H1 (cell line): ENCODE measurements around the gene TTL. TPM values are rescaled to one million over a fixed set of nuclear protein-coding genes. Genes with fewer than 3 reads are reported as not detected.

Experiments used
- CTCF ChIA-PET: fragments of 300-600 bp; sonication (Branson Sonifier 250); formaldehyde crosslinking; loops from one replicate; lab custom pipeline; 2021; ENCODE audit not compliant: partially characterized antibody; lab: Charles Lee
- POLR2A ChIA-PET: fragments of 300-600 bp; sonication (Branson Sonifier 250); formaldehyde crosslinking; loops from one replicate; lab custom pipeline; 2021; ENCODE audit warnings: inconsistent platforms; ENCODE audit not compliant: partially characterized antibody; lab: Charles Lee
- DNase-seq, 2 experiments: peaks; one replicate each; pipeline versions ENCODE4 v3.0.0 to v3.0.0-alpha.2; 2010 to 2022; ENCODE audit warnings: low spot score in 2 of 2, low read depth in 1 of 2, mixed read lengths in 1 of 2
- FAIRE-seq: peaks from 2 replicates; lab custom pipeline; 2011; peaks lifted over from hg19 to GRCh38; lab: Jason Lieb, UNC
- H2AFZ ChIP-seq: 2 replicates; pipeline ENCODE4 v1.8.1; 2012; ENCODE audit warnings: low read length, inconsistent platforms
- H2AK5ac ChIP-seq: 2 replicates; pipeline ENCODE4 v1.6.1; 2013; ENCODE audit warnings: low read depth, low read length
- H2BK120ac ChIP-seq: replicated peaks from 2 replicates; pipeline ENCODE3; 2013; ENCODE audit warnings: low read depth, low read length, inconsistent platforms
- H2BK12ac ChIP-seq: 2 replicates; pipeline ENCODE4 v1.6.1; 2013; ENCODE audit warnings: low read depth, low read length
- H2BK15ac ChIP-seq: 2 replicates; pipeline ENCODE4 v1.6.1; 2013; ENCODE audit warnings: low read length
- H2BK20ac ChIP-seq: 2 replicates; pipeline ENCODE4 v1.6.1; 2013; ENCODE audit warnings: low read length
- H2BK5ac ChIP-seq: 2 replicates; pipeline ENCODE4 v1.6.1; 2013; ENCODE audit warnings: low read depth, low read length
- H3K14ac ChIP-seq: 2 replicates; pipeline ENCODE4 v1.6.1; 2013; ENCODE audit warnings: inconsistent platforms; ENCODE audit not compliant: insufficient read length
- H3K18ac ChIP-seq: 2 replicates; pipeline ENCODE4 v1.6.1; 2013; ENCODE audit warnings: low read length; ENCODE audit errors: extremely low read depth
- H3K23ac ChIP-seq: 2 replicates; pipeline ENCODE4 v1.6.1; 2013; ENCODE audit warnings: inconsistent platforms; ENCODE audit not compliant: insufficient read length
- H3K23me2 ChIP-seq: 2 replicates; pipeline ENCODE4 v1.6.1; 2013; ENCODE audit warnings: low read depth, low read length
- H3K27ac ChIP-seq: 2 replicates; pipeline ENCODE4 v1.6.1; 2011; ENCODE audit warnings: low read depth, low read length, inconsistent platforms
- H3K27me3 ChIP-seq, 4 experiments: replicated peaks in 1 of 4; 1 replicate in 1 of 4; 2 replicates in 3 of 4; pipeline versions ENCODE4 v1.6.1 to v1.8.1; 2011 to 2013; ENCODE audit warnings: low read length in 3 of 4, mild to moderate bottlenecking in 3 of 4, inconsistent platforms in 2 of 4, mixed read lengths in 2 of 4, moderate library complexity in 1 of 4; ENCODE audit not compliant: control insufficient read depth in 3 of 4, insufficient read depth in 3 of 4; ENCODE audit errors: extremely low read depth in 1 of 4
- H3K36me3 ChIP-seq, 4 experiments: 2 replicates each; pipeline versions ENCODE4 v1.6.1 to v1.8.1; 2011 to 2013; ENCODE audit warnings: mild to moderate bottlenecking in 4 of 4, low read length in 3 of 4, moderate library complexity in 2 of 4, control low read depth in 1 of 4, inconsistent platforms in 1 of 4; ENCODE audit not compliant: insufficient read depth in 4 of 4, control insufficient read depth in 2 of 4
- H3K4ac ChIP-seq: replicated peaks from 2 replicates; pipeline ENCODE3; 2013; ENCODE audit warnings: low read length, low read depth, mixed read lengths, inconsistent platforms; ENCODE audit not compliant: insufficient read length
- H3K4me1 ChIP-seq, 4 experiments: replicated peaks in 1 of 4; 1 replicate in 1 of 4; 2 replicates in 3 of 4; pipeline versions ENCODE4 v1.6.1 to v1.8.1; 2011 to 2013; ENCODE audit warnings: low read length in 3 of 4, inconsistent platforms in 2 of 4, mixed read lengths in 1 of 4; ENCODE audit not compliant: insufficient read depth in 4 of 4, control insufficient read depth in 3 of 4
- H3K4me2 ChIP-seq, 2 experiments: 2 replicates each; pipeline versions ENCODE4 v1.6.1 to v1.8.1; 2011 to 2013; ENCODE audit warnings: low read depth in 2 of 2, low read length in 2 of 2, control low read depth in 1 of 2, inconsistent platforms in 1 of 2, mild to moderate bottlenecking in 1 of 2; ENCODE audit not compliant: insufficient read depth in 1 of 2
- H3K4me3 ChIP-seq, 4 experiments: fragments of 200-600, 300-600 bp in 1 of 4; sonication (generic), shearing (Covaris generic), sonication (Bioruptor Twin) in 1 of 4; 2 replicates each; pipeline versions ENCODE4 v1.5.1 to v1.8.1; 2011 to 2016; ENCODE audit warnings: low read length in 4 of 4, low read depth in 3 of 4, control low read depth in 2 of 4, inconsistent platforms in 2 of 4, mild to moderate bottlenecking in 2 of 4, mixed read lengths in 1 of 4, moderate library complexity in 1 of 4; ENCODE audit not compliant: insufficient read depth in 2 of 4; ENCODE audit errors: extremely low read depth in 1 of 4
- H3K56ac ChIP-seq: replicated peaks from 2 replicates; pipeline ENCODE3; 2013; ENCODE audit warnings: low read depth, mild to moderate bottlenecking, mixed read lengths, low read length, inconsistent platforms; ENCODE audit not compliant: insufficient read length
- H3K79me1 ChIP-seq: 2 replicates; pipeline ENCODE4 v1.6.1; 2013; ENCODE audit warnings: low read depth, low read length, control low read depth
- H3K79me2 ChIP-seq, 2 experiments: 2 replicates each; pipeline versions ENCODE4 v1.6.1 to v1.8.1; 2012 to 2013; ENCODE audit warnings: low read length in 2 of 2, mild to moderate bottlenecking in 2 of 2, inconsistent platforms in 1 of 2; ENCODE audit not compliant: insufficient read depth in 2 of 2, control insufficient read depth in 1 of 2
- H3K9ac ChIP-seq, 4 experiments: replicated peaks in 1 of 4; 1 replicate in 1 of 4; 2 replicates in 3 of 4; pipeline versions ENCODE4 v1.6.1 to v1.8.1; 2011 to 2013; ENCODE audit warnings: low read depth in 3 of 4, low read length in 3 of 4, control low read depth in 2 of 4, mild to moderate bottlenecking in 2 of 4, moderate library complexity in 2 of 4, inconsistent platforms in 1 of 4; ENCODE audit errors: extremely low read depth in 1 of 4
- H3K9me3 ChIP-seq, 2 experiments: 2 replicates each; pipeline versions ENCODE4 v1.6.1 to v1.8.1; 2012 to 2013; ENCODE audit warnings: mild to moderate bottlenecking in 2 of 2, moderate library complexity in 2 of 2, control low read depth in 1 of 2, inconsistent platforms in 1 of 2, low read depth in 1 of 2, low read length in 1 of 2, mixed read lengths in 1 of 2; ENCODE audit not compliant: insufficient read depth in 2 of 2
- H4K20me1 ChIP-seq, 2 experiments: replicated peaks in 1 of 2; 2 replicates each; pipeline versions ENCODE3 to v1.8.1; 2011 to 2013; ENCODE audit warnings: inconsistent platforms in 2 of 2, low read length in 2 of 2, mild to moderate bottlenecking in 1 of 2; ENCODE audit not compliant: insufficient read depth in 2 of 2, control insufficient read depth in 1 of 2
- H4K5ac ChIP-seq: 2 replicates; pipeline ENCODE4 v1.6.1; 2013; ENCODE audit warnings: low read length, low read depth, mixed read lengths, inconsistent platforms; ENCODE audit not compliant: insufficient read length
- H4K8ac ChIP-seq: 2 replicates; pipeline ENCODE4 v1.8.0; 2013; ENCODE audit warnings: mild to moderate bottlenecking, moderate library complexity, low read length, inconsistent platforms; ENCODE audit not compliant: insufficient read depth; ENCODE audit errors: extremely low read depth
- H4K91ac ChIP-seq: replicated peaks from 2 replicates; pipeline ENCODE3; 2013; ENCODE audit warnings: low read length, mixed read lengths, inconsistent platforms; ENCODE audit not compliant: insufficient read length
- CBX5 ChIP-seq: fragments of 300-800, 300-1000 bp; sonication (generic); IDR thresholded peaks from 2 replicates; pipeline ENCODE4 v1.7.1; 2016; ENCODE audit warnings: antibody characterized with exemption, low read length, low read depth
- HDAC6 ChIP-seq: IDR thresholded peaks from one replicate; pipeline ENCODE4 v1.7.1; 2012; ENCODE audit warnings: low read depth, mild to moderate bottlenecking, inconsistent platforms, low read length, moderate library complexity
- KDM4A ChIP-seq: IDR thresholded peaks from one replicate; pipeline ENCODE4 v1.7.1; 2012; ENCODE audit warnings: low read depth, mild to moderate bottlenecking, moderate library complexity, low read length, inconsistent platforms; ENCODE audit not compliant: severe bottlenecking
- MAFK ChIP-seq: IDR thresholded peaks from 2 replicates; pipeline ENCODE4 v1.6.1; 2012; ENCODE audit warnings: low read depth, mild to moderate bottlenecking, improper control_type of control experiment, low read length
- RBBP5 ChIP-seq: IDR thresholded peaks from 2 replicates; pipeline ENCODE4 v1.7.1; 2012; ENCODE audit warnings: low read depth, mild to moderate bottlenecking, inconsistent platforms, low read length, moderate library complexity, borderline replicate concordance
- SIX5 ChIP-seq: IDR thresholded peaks from 2 replicates; pipeline ENCODE4 v1.6.1; 2011; ENCODE audit warnings: mild to moderate bottlenecking, low read depth, low read length
- SRF ChIP-seq: IDR thresholded peaks from 2 replicates; pipeline ENCODE4 v1.6.1; 2011; ENCODE audit warnings: mild to moderate bottlenecking, low read depth, low read length, moderate library complexity
- WGBS, 2 experiments: shearing (Covaris generic) in 1 of 2; methylation state at CpG; one replicate each; pipeline versions ENCODE4 v1.1.6 to v1.1.7; 2013 to 2015; ENCODE audit warnings: low lambda C conversion rate in 2 of 2, mixed read lengths in 2 of 2, inconsistent platforms in 1 of 2, low coverage in 1 of 2, missing lambda C conversion rate in 1 of 2; ENCODE audit not compliant: insufficient replicate concordance in 2 of 2, insufficient coverage in 1 of 2, insufficient read length in 1 of 2; ENCODE audit errors: extremely low coverage in 1 of 2, missing lambda C conversion rate in 1 of 2; 5-methylcytosine and 5-hydroxymethylcytosine counted together
- polyA plus RNA-seq, 7 experiments: library from polyadenylated mRNA; depleted of rRNA in 3 of 7; stranded (reverse) in 5 of 7; unstranded in 2 of 7; fragments of >200 nt in 5 of 7; fragments of 200-250 nt in 2 of 7; gene quantifications; 1 replicate in 5 of 7; 2 replicates in 1 of 7; 4 replicates in 1 of 7; pipeline versions ENCODE4 v1.2.1 to v1.2.3, GENCODE V29; 2011 to 2013; ENCODE audit warnings: missing spikeins in 2 of 7, mixed read lengths in 2 of 7
- total RNA-seq: library from RNA; stranded (reverse); fragmentation: NEBNext Ultra II Directional; extraction: Animal tissue kit (Norgen Biotek cat#: 25700); gene quantifications from 2 replicates; pipeline ENCODE4 v1.2.1, GENCODE V29; 2021
- TF ChIP-seq, protein P1 (sequence below), 3 experiments: IDR thresholded peaks; 1 replicate in 2 of 3; 2 replicates in 1 of 3; pipeline versions ENCODE4 v1.5.1 to v1.6.1; 2011; ENCODE audit warnings: low read length in 3 of 3, mild to moderate bottlenecking in 3 of 3, inconsistent platforms in 2 of 3, low read depth in 1 of 3, moderate library complexity in 1 of 3; ENCODE audit not compliant: insufficient read depth in 1 of 3; ENCODE audit errors: control extremely low read depth in 1 of 3
- TF ChIP-seq, protein P2 (sequence below): IDR thresholded peaks from 2 replicates; pipeline ENCODE4 v1.6.1; 2011; ENCODE audit warnings: low read length, improper control_type of control experiment
- TF ChIP-seq, protein P3 (sequence below): IDR thresholded peaks from 2 replicates; pipeline ENCODE4 v1.6.1; 2012; ENCODE audit warnings: inconsistent platforms

TTL gene
- total and polyA plus RNA-seq, 2 of the 8 experiments (the other 6 are each of a cell fraction or from before 2014, with no cell fraction given), result 17.5 to 57.1 TPM

DNA sequence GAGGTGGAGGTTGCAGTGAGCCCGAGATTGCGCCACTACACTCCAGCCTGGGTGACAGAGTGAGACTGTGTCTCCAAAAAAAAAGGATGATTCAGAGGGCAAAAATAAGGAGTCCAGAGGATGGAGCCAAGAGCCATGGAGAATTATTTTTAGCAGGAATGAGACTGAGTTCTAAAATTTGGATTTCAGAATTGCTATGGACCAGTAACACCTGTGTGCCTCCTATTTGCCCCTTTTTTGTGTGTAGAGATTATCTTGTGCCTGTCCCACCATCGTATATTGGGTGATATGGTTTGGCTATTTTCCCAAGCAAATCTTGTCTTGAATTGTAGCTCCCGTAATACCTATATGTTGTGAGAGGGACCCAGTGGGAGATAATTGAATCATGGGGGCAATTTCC is 32.1 kb upstream of the TTL start:
- no peaks in the 10 kb centered on the region for H3K4me1 ChIP-seq
- H4K91ac ChIP-seq, result no peak overlapping the region
- no peaks in the 10 kb centered on the region for H4K20me1 ChIP-seq
- H3K27me3 ChIP-seq, result no peaks in the 10 kb centered on the region; a peak in 1 of 7 replicates
- DNase-seq (no peak), FAIRE-seq (no peak)
- ChIA-PET CTCF (interaction anchor here (0.5 kb wide), 1 partner anchor 24 kb away, joined by 3 read pairs; no protein-coding TSS in a partner anchor), POLR2A (no interaction called here)
- H3K9me3 ChIP-seq, result no peaks in the 10 kb centered on the region
- WGBS, 2 experiments, result 82% methylated on average over 4 of the region's 4 CpGs; no CpG with 5 or more reads in 1 of the 2 experiments
- H2AFZ ChIP-seq, result no peak overlapping the region
- H3K14ac ChIP-seq, result no peak overlapping the region
- no peak overlapping the region for H3K4me2 ChIP-seq
- H3K18ac ChIP-seq, result no peak overlapping the region
- no peak overlapping the region for H4K8ac ChIP-seq
- H3K56ac ChIP-seq, result no peak overlapping the region
- H3K79me2 ChIP-seq, result no peaks in the 10 kb centered on the region
- no peak overlapping the region for H2BK20ac ChIP-seq
- no peak overlapping the region for H3K4ac ChIP-seq
- H3K9ac ChIP-seq, result no peak overlapping the region
- no peak overlapping the region for H3K27ac ChIP-seq
- H3K4me3 ChIP-seq, result no peak overlapping the region
- no peak overlapping the region for H2BK12ac ChIP-seq
- H3K36me3 ChIP-seq, result no peaks in the 10 kb centered on the region
- no peak overlapping the region for H2BK15ac ChIP-seq
- no peak overlapping the region for H2BK120ac ChIP-seq
- H3K79me1 ChIP-seq, result no peaks in the 10 kb centered on the region
- H3K23ac ChIP-seq, result no peak overlapping the region
- no peak overlapping the region for H2AK5ac ChIP-seq
- no peak overlapping the region for H2BK5ac ChIP-seq
- no peaks in the 10 kb centered on the region for H3K23me2 ChIP-seq
- no peak overlapping the region for H4K5ac ChIP-seq
- no peak for TF ChIP-seq RBBP5
- no peak for TF ChIP-seq CBX5
- TF ChIP-seq HDAC6, result no peak
- TF ChIP-seq KDM4A, result no peak
- TF ChIP-seq, protein P1, sequence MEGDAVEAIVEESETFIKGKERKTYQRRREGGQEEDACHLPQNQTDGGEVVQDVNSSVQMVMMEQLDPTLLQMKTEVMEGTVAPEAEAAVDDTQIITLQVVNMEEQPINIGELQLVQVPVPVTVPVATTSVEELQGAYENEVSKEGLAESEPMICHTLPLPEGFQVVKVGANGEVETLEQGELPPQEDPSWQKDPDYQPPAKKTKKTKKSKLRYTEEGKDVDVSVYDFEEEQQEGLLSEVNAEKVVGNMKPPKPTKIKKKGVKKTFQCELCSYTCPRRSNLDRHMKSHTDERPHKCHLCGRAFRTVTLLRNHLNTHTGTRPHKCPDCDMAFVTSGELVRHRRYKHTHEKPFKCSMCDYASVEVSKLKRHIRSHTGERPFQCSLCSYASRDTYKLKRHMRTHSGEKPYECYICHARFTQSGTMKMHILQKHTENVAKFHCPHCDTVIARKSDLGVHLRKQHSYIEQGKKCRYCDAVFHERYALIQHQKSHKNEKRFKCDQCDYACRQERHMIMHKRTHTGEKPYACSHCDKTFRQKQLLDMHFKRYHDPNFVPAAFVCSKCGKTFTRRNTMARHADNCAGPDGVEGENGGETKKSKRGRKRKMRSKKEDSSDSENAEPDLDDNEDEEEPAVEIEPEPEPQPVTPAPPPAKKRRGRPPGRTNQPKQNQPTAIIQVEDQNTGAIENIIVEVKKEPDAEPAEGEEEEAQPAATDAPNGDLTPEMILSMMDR (IDR thresholded peaks at IDR 0.05; ENCODE audit: control extremely low read depth in 1 of 3, insufficient read depth in 1 of 3, low read depth in 1 of 3, low read length in 3 of 3), result no peak
- TF ChIP-seq SIX5, result no peak
- TF ChIP-seq MAFK, result no peak
- TF ChIP-seq, protein P2, sequence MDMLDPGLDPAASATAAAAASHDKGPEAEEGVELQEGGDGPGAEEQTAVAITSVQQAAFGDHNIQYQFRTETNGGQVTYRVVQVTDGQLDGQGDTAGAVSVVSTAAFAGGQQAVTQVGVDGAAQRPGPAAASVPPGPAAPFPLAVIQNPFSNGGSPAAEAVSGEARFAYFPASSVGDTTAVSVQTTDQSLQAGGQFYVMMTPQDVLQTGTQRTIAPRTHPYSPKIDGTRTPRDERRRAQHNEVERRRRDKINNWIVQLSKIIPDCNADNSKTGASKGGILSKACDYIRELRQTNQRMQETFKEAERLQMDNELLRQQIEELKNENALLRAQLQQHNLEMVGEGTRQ, result no peak
- no peak for TF ChIP-seq SRF
- TF ChIP-seq, protein P3, sequence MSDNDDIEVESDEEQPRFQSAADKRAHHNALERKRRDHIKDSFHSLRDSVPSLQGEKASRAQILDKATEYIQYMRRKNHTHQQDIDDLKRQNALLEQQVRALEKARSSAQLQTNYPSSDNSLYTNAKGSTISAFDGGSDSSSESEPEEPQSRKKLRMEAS, result no peak
